ENCODE results near the gene KLF5. TPM values are rescaled to one million over a fixed set of nuclear protein-coding genes. Genes with fewer than 3 reads are reported as not detected.

Gene KLF5
- total RNA-seq, 4 donors from 2014 or later: 26.4 to 109 (median 85.4) TPM

- TF ChIP-seq CTCF (IDR thresholded peaks at IDR 0.05): no peak
- no peak for TF ChIP-seq POLR2A (IDR thresholded peaks at IDR 0.05)
- TF ChIP-seq EP300 (IDR thresholded peaks at IDR 0.05): no peak
- no peaks in the 10 kb centered on the region for H3K9me3 ChIP-seq
- 1% methylated on average over 8 of the region's 8 CpGs for WGBS, 2 donors
- H3K27ac ChIP-seq: peak overlapping the region; percentile 3 to 73 (median 52)
- peak overlapping the region; percentile 77 to 93 (median 90) for H3K4me3 ChIP-seq
- no peaks in the 10 kb centered on the region for H3K36me3 ChIP-seq
- H3K27me3 ChIP-seq: peaks cover 0 to 2% of the 10 kb centered on the region in 2 donors
- no peak for DNase-seq (ENCODE audit: low spot score in 2 of 2)
- H3K4me1 ChIP-seq: peaks cover 0 to 17% (median 3%) of the 10 kb centered on the region in 4 donors
Measured at GRCh38 chr13:73058432-73058735, 421 bp upstream of the KLF5 start.

- DNase-seq (ENCODE audit: low spot score in 2 of 2): no peak
- Histone ChIP-seq H3K9me3 (no peaks in the 10 kb centered on the region), H3K27ac (peak overlapping the region; percentile 50 to 88 (median 78)), H3K4me1 (peaks cover 0 to 17% (median 3%) of the 10 kb centered on the region in 4 donors), H3K36me3 (peaks cover 0 to 3% (median 0%) of the 10 kb centered on the region in 3 donors), H3K27me3 (no peaks in the 10 kb centered on the region), H3K4me3 (peak overlapping the region; percentile 52 to 93 (median 84))
- TF ChIP-seq EP300 (IDR thresholded peaks at IDR 0.05): no peak
- peak in 2 of 5 experiments; percentile 5 to 19 for TF ChIP-seq CTCF (IDR thresholded peaks at IDR 0.05)
- no peak for TF ChIP-seq POLR2A (IDR thresholded peaks at IDR 0.05)
- 1% methylated on average over 32 to 58 of the region's 68 CpGs for WGBS, 2 donors
Measured at GRCh38 chr13:73059460-73060250, 850 bp downstream of the KLF5 start.

GRCh38 chr13:73060251-73061160 lies 1.7 kb downstream of the KLF5 start:
- DNase-seq (ENCODE audit: low spot score in 2 of 2): no peak
- peaks cover 0 to 17% (median 3%) of the 10 kb centered on the region in 4 donors for H3K4me1 ChIP-seq
- peak overlapping the region; percentile 50 to 88 (median 74) for H3K27ac ChIP-seq
- TF ChIP-seq POLR2A (IDR thresholded peaks at IDR 0.05): no peak
- TF ChIP-seq CTCF (IDR thresholded peaks at IDR 0.05): no peak
- TF ChIP-seq EP300 (IDR thresholded peaks at IDR 0.05): no peak
- peaks cover 0 to 3% (median 0%) of the 10 kb centered on the region in 3 donors for H3K36me3 ChIP-seq
- no peaks in the 10 kb centered on the region for H3K9me3 ChIP-seq
- WGBS, 2 donors: 12% methylated on average over 26 of the region's 26 CpGs
- H3K4me3 ChIP-seq: peak overlapping the region; percentile 52 to 93 (median 84)
- H3K27me3 ChIP-seq: no peaks in the 10 kb centered on the region

GRCh38 chr13:73061473-73061872 lies 2.7 kb downstream of the KLF5 start:
- no peak for DNase-seq (ENCODE audit: low spot score in 2 of 2)
- peak overlapping the region in 2 of 4 donors; percentile 41 to 88 for H3K27ac ChIP-seq
- peaks cover 0 to 3% (median 0%) of the 10 kb centered on the region in 3 donors for H3K36me3 ChIP-seq
- no peaks in the 10 kb centered on the region for H3K9me3 ChIP-seq
- H3K4me1 ChIP-seq: peaks cover 0 to 17% (median 3%) of the 10 kb centered on the region in 4 donors
- 78 to 79% methylated on average over 6 of the region's 6 CpGs for WGBS, 2 donors
- H3K27me3 ChIP-seq: no peaks in the 10 kb centered on the region
- TF ChIP-seq CTCF (IDR thresholded peaks at IDR 0.05) (no peak), POLR2A (IDR thresholded peaks at IDR 0.05) (no peak), EP300 (IDR thresholded peaks at IDR 0.05) (no peak)
- H3K4me3 ChIP-seq: peak overlapping the region in 3 of 4 donors; percentile 77 to 93 (median 90)

Data from tibial nerve (tissue), 4 donors.